HepG2 (cell line): Measurements from ENCODE around the gene NAA25. TPM values are rescaled to one million over a fixed set of nuclear protein-coding genes. Genes with fewer than 3 reads are reported as not detected.

Experiments
- FOXP1 ChIP-seq, 2 experiments: fragments of 450-650 bp in 1 of 2; IDR thresholded peaks; 2 replicates each; pipeline ENCODE4 v1.6.1; 2017 to 2018; ENCODE audit warnings: antibody characterized with exemption in 1 of 2
- GZF1 ChIP-seq: sonication (generic); formaldehyde crosslinking; IDR thresholded peaks from 2 replicates; pipeline ENCODE4 v1.5.1; 2020; ENCODE audit warnings: mild to moderate bottlenecking, missing genetic modification reagents
- MEIS2 ChIP-seq: sonication (generic); formaldehyde crosslinking; IDR thresholded peaks from 2 replicates; pipeline ENCODE4 v1.9.0; 2021; ENCODE audit warnings: mild to moderate bottlenecking, missing genetic modification reagents
- POGZ ChIP-seq: sonication (generic); formaldehyde crosslinking; IDR thresholded peaks from 2 replicates; pipeline ENCODE4 v1.4.0; 2020; ENCODE audit warnings: mild to moderate bottlenecking, missing genetic modification reagents
- ZC3H13 ChIP-seq: sonication (generic); formaldehyde crosslinking; IDR thresholded peaks from 2 replicates; pipeline ENCODE4 v1.8.1; 2023; ENCODE audit warnings: mild to moderate bottlenecking, missing genetic modification reagents, moderate library complexity
- ZNF329 ChIP-seq: sonication (generic); formaldehyde crosslinking; IDR thresholded peaks from 2 replicates; pipeline ENCODE4 v1.9.0; 2021; ENCODE audit warnings: low read depth, mild to moderate bottlenecking, missing genetic modification reagents
- ZNF709 ChIP-seq: sonication (generic); formaldehyde crosslinking; IDR thresholded peaks from 2 replicates; pipeline ENCODE4 v1.5.0; 2020; ENCODE audit warnings: mild to moderate bottlenecking, missing genetic modification reagents
- ZNF883 ChIP-seq: sonication (generic); formaldehyde crosslinking; IDR thresholded peaks from 2 replicates; pipeline ENCODE4 v1.5.1; 2020; ENCODE audit warnings: mild to moderate bottlenecking, missing genetic modification reagents; ENCODE audit errors: not compliant biosample characterization
- polyA plus RNA-seq, 8 experiments: library from polyadenylated mRNA; depleted of rRNA in 3 of 8; stranded (reverse) in 7 of 8; unstranded in 1 of 8; fragments of >200 nt; fragmentation: Illumina TruSeq in 4 of 8; extraction: Trizol in 4 of 8; gene quantifications; 2 replicates each; pipeline versions ENCODE4 v1.2.1 to v1.2.3, GENCODE V29; 2011 to 2016; ENCODE audit warnings: low read depth in 4 of 8, missing spikeins in 1 of 8, mixed read lengths in 1 of 8; ENCODE audit not compliant: insufficient read depth in 1 of 8
- total RNA-seq, 5 experiments: library from RNA; depleted of rRNA; stranded (reverse); fragments of >200 nt; fragmentation: Illumina TruSeq; extraction: Trizol; gene quantifications; 2 replicates each; pipeline ENCODE4 v1.2.3, GENCODE V29; 2016; ENCODE audit warnings: low read depth in 1 of 5
- TF ChIP-seq, protein P1 (sequence below), 2 experiments: sonication (generic) in 1 of 2; formaldehyde crosslinking in 1 of 2; IDR thresholded peaks; 2 replicates each; pipeline versions ENCODE4 v1.4.0 to v1.6.1; 2016 to 2020; ENCODE audit warnings: borderline replicate concordance in 1 of 2, low read depth in 1 of 2, mild to moderate bottlenecking in 1 of 2, missing genetic modification reagents in 1 of 2
- TF ChIP-seq, protein P2 (sequence below): sonication (generic); formaldehyde crosslinking; IDR thresholded peaks from 2 replicates; pipeline ENCODE4 v1.8.1; 2023; ENCODE audit warnings: missing genetic modification reagents, inconsistent platforms, borderline replicate concordance
- TF ChIP-seq, protein P3 (sequence below): sonication (generic); formaldehyde crosslinking; IDR thresholded peaks from 2 replicates; pipeline ENCODE4 v1.4.0; 2020; ENCODE audit warnings: missing genetic modification reagents
- TF ChIP-seq, protein P4 (sequence below): sonication (generic); formaldehyde crosslinking; IDR thresholded peaks from 2 replicates; pipeline ENCODE4 v1.5.1; 2020; ENCODE audit warnings: mild to moderate bottlenecking, missing genetic modification reagents
- TF ChIP-seq, protein P5 (sequence below): sonication (generic); formaldehyde crosslinking; IDR thresholded peaks from 2 replicates; pipeline ENCODE4 v1.5.1; 2020; ENCODE audit warnings: mild to moderate bottlenecking, missing genetic modification reagents, borderline replicate concordance

NAA25 gene
- total and polyA plus RNA-seq, 2 of the 13 experiments (the other 11 are each of a cell fraction or from before 2014, with no cell fraction given), result 11.4 to 32.0 TPM

DNA sequence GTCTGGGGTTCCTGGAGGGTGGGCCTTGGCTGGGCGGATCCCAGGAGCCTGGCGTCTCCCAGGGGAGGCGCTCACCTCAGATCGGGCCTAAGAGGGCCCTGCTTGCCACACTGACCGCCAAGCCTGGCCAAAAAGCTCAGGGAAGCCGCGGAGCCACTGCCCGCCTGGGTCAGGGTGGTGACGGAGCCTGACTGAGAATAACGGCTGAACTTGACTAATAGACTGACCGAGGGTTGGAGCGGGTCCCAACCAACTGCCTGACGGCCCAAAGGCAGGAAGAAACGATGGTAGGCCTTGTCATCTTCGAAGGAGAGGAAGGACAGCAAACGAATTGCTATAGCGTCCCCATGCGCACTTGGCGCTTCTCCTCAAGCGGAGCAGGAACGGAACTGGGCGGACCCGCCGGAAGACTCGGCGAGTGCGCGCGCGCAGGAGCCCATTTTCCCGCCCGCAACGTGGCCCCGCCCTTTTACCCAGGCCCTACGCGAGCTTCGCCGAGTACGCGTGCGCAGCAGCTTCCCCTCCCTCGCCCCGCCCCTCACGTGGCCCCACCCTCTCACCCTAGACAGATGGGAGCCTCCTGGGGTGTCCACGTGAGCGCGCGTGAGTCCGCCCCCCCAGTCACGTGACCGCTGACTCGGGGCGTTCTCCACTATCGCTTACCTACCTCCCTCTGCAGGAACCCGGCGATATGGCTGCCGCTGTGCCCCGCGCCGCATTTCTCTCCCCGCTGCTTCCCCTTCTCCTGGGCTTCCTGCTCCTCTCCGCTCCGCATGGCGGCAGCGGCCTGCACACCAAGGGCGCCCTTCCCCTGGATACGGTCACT lies 95.6 kb downstream of the NAA25 start, which contains the start of the genes ERP29 and TMEM116 (continued):
- TF ChIP-seq POGZ (peak; percentile 51), GZF1 (0 out of 2 replicates have a peak, but pooled peaks have one; percentile 16), ZNF709 (CRISPR knock-in tag) (peak; percentile 78; the same call in 1 of the 2 replicates), ZC3H13 (CRISPR knock-in tag) (peak; percentile 61; the same call in 1 of the 2 replicates), FOXP1 (IDR thresholded peaks at IDR 0.05) (no peak), FOXP1 (CRISPR knock-in tag; IDR thresholded peaks at IDR 0.05) (0 out of 2 replicates have a peak, but pooled peaks have one; percentile 15), ZNF329 (CRISPR knock-in tag) (0 out of 2 replicates have a peak, but pooled peaks have one; percentile 32), MEIS2 (CRISPR knock-in tag) (peak; percentile 71), ZNF883 (CRISPR knock-in tag) (peak; percentile 7)
- TF ChIP-seq, protein P1, sequence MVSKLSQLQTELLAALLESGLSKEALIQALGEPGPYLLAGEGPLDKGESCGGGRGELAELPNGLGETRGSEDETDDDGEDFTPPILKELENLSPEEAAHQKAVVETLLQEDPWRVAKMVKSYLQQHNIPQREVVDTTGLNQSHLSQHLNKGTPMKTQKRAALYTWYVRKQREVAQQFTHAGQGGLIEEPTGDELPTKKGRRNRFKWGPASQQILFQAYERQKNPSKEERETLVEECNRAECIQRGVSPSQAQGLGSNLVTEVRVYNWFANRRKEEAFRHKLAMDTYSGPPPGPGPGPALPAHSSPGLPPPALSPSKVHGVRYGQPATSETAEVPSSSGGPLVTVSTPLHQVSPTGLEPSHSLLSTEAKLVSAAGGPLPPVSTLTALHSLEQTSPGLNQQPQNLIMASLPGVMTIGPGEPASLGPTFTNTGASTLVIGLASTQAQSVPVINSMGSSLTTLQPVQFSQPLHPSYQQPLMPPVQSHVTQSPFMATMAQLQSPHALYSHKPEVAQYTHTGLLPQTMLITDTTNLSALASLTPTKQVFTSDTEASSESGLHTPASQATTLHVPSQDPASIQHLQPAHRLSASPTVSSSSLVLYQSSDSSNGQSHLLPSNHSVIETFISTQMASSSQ (IDR thresholded peaks at IDR 0.05; ENCODE audit: low read depth), result no peak
- TF ChIP-seq, protein P1 (CRISPR knock-in tag; IDR thresholded peaks at IDR 0.05; ENCODE audit: borderline replicate concordance), result peak; percentile 23; the same call in 1 of the 2 replicates
- TF ChIP-seq, protein P2, sequence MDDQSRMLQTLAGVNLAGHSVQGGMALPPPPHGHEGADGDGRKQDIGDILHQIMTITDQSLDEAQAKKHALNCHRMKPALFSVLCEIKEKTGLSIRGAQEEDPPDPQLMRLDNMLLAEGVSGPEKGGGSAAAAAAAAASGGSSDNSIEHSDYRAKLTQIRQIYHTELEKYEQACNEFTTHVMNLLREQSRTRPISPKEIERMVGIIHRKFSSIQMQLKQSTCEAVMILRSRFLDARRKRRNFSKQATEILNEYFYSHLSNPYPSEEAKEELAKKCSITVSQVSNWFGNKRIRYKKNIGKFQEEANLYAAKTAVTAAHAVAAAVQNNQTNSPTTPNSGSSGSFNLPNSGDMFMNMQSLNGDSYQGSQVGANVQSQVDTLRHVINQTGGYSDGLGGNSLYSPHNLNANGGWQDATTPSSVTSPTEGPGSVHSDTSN, result no peak
- TF ChIP-seq, protein P3, sequence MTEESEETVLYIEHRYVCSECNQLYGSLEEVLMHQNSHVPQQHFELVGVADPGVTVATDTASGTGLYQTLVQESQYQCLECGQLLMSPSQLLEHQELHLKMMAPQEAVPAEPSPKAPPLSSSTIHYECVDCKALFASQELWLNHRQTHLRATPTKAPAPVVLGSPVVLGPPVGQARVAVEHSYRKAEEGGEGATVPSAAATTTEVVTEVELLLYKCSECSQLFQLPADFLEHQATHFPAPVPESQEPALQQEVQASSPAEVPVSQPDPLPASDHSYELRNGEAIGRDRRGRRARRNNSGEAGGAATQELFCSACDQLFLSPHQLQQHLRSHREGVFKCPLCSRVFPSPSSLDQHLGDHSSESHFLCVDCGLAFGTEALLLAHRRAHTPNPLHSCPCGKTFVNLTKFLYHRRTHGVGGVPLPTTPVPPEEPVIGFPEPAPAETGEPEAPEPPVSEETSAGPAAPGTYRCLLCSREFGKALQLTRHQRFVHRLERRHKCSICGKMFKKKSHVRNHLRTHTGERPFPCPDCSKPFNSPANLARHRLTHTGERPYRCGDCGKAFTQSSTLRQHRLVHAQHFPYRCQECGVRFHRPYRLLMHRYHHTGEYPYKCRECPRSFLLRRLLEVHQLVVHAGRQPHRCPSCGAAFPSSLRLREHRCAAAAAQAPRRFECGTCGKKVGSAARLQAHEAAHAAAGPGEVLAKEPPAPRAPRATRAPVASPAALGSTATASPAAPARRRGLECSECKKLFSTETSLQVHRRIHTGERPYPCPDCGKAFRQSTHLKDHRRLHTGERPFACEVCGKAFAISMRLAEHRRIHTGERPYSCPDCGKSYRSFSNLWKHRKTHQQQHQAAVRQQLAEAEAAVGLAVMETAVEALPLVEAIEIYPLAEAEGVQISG (CRISPR knock-in tag), result peak; percentile 66; the same call in 1 of the 2 replicates
- TF ChIP-seq, protein P4, sequence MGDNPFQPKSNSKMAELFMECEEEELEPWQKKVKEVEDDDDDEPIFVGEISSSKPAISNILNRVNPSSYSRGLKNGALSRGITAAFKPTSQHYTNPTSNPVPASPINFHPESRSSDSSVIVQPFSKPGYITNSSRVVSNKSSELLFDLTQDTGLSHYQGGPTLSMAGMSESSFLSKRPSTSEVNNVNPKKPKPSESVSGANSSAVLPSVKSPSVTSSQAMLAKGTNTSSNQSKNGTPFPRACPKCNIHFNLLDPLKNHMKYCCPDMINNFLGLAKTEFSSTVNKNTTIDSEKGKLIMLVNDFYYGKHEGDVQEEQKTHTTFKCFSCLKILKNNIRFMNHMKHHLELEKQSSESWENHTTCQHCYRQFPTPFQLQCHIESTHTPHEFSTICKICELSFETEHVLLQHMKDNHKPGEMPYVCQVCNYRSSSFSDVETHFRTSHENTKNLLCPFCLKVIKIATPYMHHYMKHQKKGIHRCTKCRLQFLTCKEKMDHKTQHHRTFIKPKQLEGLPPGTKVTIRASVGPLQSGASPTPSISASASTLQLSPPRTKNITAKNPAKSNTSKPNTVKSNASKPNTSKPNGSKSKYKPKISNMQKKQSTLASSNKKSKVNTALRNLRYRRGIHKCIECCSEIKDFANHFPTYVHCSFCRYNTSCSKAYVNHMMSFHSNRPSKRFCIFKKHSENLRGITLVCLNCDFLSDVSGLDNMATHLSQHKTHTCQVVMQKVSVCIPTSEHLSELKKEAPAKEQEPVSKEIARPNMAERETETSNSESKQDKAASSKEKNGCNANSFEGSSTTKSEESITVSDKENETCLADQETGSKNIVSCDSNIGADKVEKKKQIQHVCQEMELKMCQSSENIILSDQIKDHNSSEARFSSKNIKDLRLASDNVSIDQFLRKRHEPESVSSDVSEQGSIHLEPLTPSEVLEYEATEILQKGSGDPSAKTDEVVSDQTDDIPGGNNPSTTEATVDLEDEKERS (CRISPR knock-in tag), result no peak; the same call in 1 of the 2 replicates
- TF ChIP-seq, protein P5, sequence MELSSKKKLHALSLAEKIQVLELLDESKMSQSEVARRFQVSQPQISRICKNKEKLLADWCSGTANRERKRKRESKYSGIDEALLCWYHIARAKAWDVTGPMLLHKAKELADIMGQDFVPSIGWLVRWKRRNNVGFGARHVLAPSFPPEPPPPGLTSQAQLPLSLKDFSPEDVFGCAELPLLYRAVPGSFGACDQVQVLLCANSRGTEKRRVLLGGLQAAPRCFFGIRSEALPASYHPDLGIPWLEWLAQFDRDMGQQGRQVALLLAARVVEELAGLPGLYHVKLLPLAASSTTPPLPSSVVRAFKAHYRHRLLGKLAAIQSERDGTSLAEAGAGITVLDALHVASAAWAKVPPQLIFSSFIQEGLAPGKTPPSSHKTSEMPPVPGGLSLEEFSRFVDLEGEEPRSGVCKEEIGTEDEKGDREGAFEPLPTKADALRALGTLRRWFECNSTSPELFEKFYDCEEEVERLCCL (CRISPR knock-in tag), result peak; percentile 63; the same call in 1 of the 2 replicates
